Ishikawa (cell line): Measurements from ENCODE around the gene NAPG.

Experiments
- CEBPB ChIP-seq: IDR thresholded peaks from 2 replicates; pipeline ENCODE4 v1.6.1; 2012
- CREB1 ChIP-seq: IDR thresholded peaks from 2 replicates; pipeline ENCODE4 v1.6.1; 2012; ENCODE audit warnings: low read depth
- EGR1 ChIP-seq: IDR thresholded peaks from 2 replicates; pipeline ENCODE4 v1.6.1; 2012
- EP300 ChIP-seq: IDR thresholded peaks from 2 replicates; pipeline ENCODE4 v1.6.1; 2012; ENCODE audit warnings: borderline replicate concordance
- FOXM1 ChIP-seq: IDR thresholded peaks from 2 replicates; pipeline ENCODE4 v1.6.1; 2012; ENCODE audit warnings: low read depth, borderline replicate concordance
- MAX ChIP-seq: IDR thresholded peaks from 2 replicates; pipeline ENCODE4 v1.6.1; 2012
- NFIC ChIP-seq: IDR thresholded peaks from 2 replicates; pipeline ENCODE4 v1.6.1; 2012
- RAD21 ChIP-seq: IDR thresholded peaks from 2 replicates; pipeline ENCODE4 v1.6.1; 2012; ENCODE audit warnings: low read depth
- REST ChIP-seq: IDR thresholded peaks from 2 replicates; pipeline ENCODE4 v1.6.1; 2012; ENCODE audit warnings: low read depth, mild to moderate bottlenecking
- TAF1 ChIP-seq: IDR thresholded peaks from 2 replicates; pipeline ENCODE4 v1.6.1; 2012; ENCODE audit warnings: low read depth, mild to moderate bottlenecking
- TCF12 ChIP-seq: IDR thresholded peaks from 2 replicates; pipeline ENCODE4 v1.6.1; 2012; ENCODE audit warnings: low read depth
- TEAD4 ChIP-seq: IDR thresholded peaks from 2 replicates; pipeline ENCODE4 v1.6.1; 2012
- USF1 ChIP-seq: IDR thresholded peaks from 2 replicates; pipeline ENCODE4 v1.6.1; 2012
- YY1 ChIP-seq: IDR thresholded peaks from 2 replicates; pipeline ENCODE4 v1.6.1; 2012; ENCODE audit warnings: low read depth
- ZBTB7A ChIP-seq: IDR thresholded peaks from 2 replicates; pipeline ENCODE4 v1.6.1; 2012; ENCODE audit warnings: low read depth

The NAPG gene

DNA sequence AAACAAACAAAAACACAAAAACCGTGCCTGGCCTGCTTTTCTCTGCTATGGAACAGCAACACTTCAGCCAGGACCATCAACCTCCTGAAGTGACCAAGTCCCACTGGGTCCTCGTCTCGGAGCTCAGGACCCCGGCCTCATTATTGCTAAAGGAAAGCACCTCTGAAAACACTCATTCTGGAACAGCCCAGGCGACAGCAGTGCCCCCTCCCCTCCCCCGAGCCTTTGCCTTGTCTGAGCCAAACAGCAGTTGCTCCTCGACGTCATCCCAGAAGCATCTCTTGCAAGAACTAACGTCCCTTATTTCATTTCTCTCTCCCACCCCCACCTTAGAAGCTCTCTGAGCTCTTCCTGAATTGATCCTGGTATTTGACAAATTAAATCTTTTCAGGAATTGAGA lies 44.0 kb upstream of the NAPG start:
- no peak for TF ChIP-seq TEAD4
- no peak for TF ChIP-seq CREB1
- TF ChIP-seq NFIC: no peak
- TF ChIP-seq MAX: no peak
- TF ChIP-seq EGR1: no peak
- TF ChIP-seq YY1: no peak
- TF ChIP-seq ZBTB7A: no peak
- no peak for TF ChIP-seq RAD21

- TF ChIP-seq USF1 (no peak), TAF1 (no peak), CEBPB (no peak), TEAD4 (no peak), EGR1 (no peak), NFIC (no peak), FOXM1 (no peak), EP300 (no peak), MAX (no peak), CREB1 (no peak)
These were observed 43.4 kb upstream of the NAPG start for GRCh38 chr18:10482363-10482984.

DNA sequence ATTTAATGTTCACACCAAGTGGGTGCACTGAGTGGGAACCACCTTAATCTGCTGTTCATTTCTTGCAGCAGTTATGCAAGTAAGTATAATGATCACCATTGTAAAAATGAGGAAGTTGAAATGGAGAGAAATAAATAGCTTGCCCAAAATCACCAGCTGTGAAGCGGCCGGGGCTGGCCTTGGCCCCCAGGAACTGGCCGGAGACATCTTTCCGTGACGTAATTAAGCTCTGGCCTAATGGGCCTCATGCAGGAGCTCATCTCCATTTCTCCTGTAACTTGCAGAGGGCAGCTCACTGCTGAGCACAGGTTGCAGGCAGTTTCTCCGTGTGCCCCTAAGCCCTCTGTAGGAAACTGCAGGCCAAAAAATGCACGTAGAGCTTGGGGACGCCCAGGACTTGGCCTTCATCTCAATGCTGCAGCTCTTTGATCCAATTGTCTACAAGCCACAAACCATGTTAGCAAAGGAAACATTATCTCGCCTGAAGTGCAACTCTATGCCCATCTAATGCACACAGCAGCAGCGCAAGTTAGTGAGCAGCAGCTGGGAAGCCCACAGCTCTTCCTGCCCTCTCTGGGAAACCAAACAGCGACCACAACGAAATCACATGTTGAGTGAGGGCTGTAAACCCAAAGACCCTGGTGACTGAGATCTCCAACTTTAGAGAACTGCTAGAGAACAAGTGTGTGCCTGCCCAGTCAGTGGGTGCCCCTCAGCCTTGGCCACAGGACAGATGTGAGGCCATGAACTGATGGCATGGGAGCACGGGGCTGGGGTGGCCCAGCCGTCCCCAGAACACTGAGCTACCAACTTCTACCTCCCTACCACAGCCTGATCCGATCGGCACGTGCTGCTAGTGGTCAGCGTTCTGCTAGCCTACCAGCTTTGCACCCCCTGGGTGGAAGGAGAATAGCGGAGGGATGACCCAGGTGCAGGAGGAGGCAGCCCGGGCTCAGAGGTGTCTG lies 42.6 kb upstream of the NAPG start:
- no peak for TF ChIP-seq MAX
- no peak for TF ChIP-seq YY1
- TF ChIP-seq TAF1: no peak
- no peak for TF ChIP-seq RAD21
- no peak for TF ChIP-seq CEBPB
- no peak for TF ChIP-seq TEAD4
- no peak for TF ChIP-seq USF1
- TF ChIP-seq NFIC: no peak
- no peak for TF ChIP-seq EP300

DNA sequence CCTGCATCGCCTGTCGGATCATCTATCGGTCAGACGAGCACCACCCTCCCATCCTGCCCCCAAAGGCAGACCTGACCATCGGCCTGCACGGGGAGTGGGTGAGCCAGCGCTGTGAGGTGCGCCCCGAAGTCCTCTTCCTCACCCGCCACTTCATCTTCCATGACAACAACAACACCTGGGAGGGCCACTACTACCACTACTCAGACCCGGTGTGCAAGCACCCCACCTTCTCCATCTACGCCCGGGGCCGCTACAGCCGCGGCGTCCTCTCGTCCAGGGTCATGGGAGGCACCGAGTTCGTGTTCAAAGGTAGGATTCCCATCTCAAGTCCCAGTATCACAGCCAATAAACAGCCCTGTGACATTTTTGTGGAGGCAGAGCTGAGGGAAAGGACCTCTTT lies 40.4 kb upstream of the NAPG start:
- TF ChIP-seq USF1 (no peak), RAD21 (no peak), CEBPB (no peak), EGR1 (no peak), TCF12 (no peak), ZBTB7A (no peak), FOXM1 (no peak), TAF1 (no peak), CREB1 (no peak), NFIC (no peak), YY1 (no peak), EP300 (no peak)

- no peak for TF ChIP-seq TAF1
- TF ChIP-seq FOXM1: no peak
- TF ChIP-seq MAX: no peak
- TF ChIP-seq EP300: no peak
- TF ChIP-seq YY1: no peak
- TF ChIP-seq TEAD4: no peak
- TF ChIP-seq TCF12: no peak
- no peak for TF ChIP-seq USF1
- TF ChIP-seq CREB1: no peak
- no peak for TF ChIP-seq ZBTB7A
- TF ChIP-seq REST: no peak
- TF ChIP-seq CEBPB: no peak
- TF ChIP-seq EGR1: no peak
- TF ChIP-seq NFIC: no peak
- no peak for TF ChIP-seq RAD21
These were observed 39.5 kb upstream of the NAPG start for GRCh38 chr18:10486362-10486761.

DNA sequence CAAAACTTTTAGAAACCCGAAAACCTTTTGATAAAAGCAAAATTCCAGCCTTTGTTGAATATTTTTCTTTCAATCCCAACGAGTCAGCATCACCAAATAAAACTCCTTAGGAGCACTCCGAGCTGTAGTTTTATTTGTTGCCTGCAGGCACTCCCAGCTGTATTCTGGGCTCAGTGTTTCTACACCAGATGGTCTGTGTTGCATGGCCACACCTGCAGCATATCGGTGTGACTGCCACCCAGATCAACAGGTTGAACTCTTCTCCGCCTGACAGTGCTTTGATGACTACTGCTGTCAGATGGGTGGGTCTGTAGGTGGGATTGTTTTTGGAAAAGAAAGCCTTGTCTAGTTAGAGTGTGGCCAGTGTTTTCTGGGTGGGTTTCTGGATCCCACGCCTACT lies 38.7 kb upstream of the NAPG start:
- TF ChIP-seq CEBPB: no peak
- no peak for TF ChIP-seq TEAD4
- TF ChIP-seq FOXM1: no peak
- TF ChIP-seq RAD21: no peak
